GM18508 (cell line): ENCODE data around the gene MATN1.

ENCODE experiments used
- ATAC-seq: cut with Tn5 transposase; IDR thresholded peaks from one replicate; pipeline ENCODE4 v1.9.1; 2021; ENCODE audit warnings: moderate number of reproducible peaks; ENCODE audit not compliant: insufficient read depth, unreplicated experiment

MATN1 gene

DNA sequence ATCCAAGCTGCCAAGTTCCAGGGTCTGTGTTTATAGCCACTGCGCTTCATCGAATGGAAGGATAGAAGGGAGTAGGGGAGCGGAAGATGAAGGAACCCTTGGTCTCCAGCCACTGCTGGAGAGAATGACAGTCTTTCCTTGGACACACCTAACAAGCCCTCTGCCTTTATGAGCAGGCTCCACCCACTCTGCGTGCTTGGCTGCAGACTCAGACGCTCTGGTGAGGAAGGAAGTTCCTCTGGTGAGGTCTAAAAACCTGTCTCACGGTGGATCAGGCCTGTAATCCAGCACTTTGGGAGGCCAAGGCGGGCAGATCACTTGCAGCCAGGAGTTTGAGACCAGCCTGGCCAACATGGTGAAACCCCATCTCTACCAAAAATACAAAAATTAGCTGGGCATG lies 55.4 kb downstream of the MATN1 start:
- ATAC-seq, result no peak

DNA sequence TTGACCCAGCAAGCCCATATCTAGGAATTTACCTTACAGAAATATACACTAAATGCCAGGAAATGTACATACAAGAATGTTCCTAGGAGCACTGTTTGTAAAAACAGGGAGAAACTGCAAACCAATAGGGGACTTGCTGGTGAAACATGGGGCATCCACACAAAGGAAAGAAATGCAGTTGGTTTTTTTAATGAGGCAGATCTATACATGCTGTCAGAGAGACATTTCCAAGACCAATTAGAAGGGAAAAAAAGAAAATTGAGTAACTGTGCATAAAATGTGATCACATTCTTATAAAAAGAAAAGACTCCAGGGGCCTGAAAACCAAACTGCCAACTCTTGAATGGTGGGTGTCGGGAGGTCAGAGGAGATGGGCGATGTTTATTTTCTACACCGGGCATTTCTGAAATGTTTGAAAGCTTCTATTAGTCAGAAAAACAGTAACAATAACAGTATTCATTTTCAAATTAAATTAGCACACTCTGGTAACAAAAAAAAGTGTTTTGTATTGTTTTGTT lies 56.6 kb downstream of the MATN1 start:
- no peak for ATAC-seq

GRCh38 chr1:30665216-30666010 lies 58.0 kb downstream of the MATN1 start:
- ATAC-seq, result no peak

GRCh38 chr1:30664103-30664755 lies 59.2 kb downstream of the MATN1 start:
- no peak for ATAC-seq

- no peak for ATAC-seq
Measured at GRCh38 chr1:30663596-30664091, 59.7 kb downstream of the MATN1 start.

DNA sequence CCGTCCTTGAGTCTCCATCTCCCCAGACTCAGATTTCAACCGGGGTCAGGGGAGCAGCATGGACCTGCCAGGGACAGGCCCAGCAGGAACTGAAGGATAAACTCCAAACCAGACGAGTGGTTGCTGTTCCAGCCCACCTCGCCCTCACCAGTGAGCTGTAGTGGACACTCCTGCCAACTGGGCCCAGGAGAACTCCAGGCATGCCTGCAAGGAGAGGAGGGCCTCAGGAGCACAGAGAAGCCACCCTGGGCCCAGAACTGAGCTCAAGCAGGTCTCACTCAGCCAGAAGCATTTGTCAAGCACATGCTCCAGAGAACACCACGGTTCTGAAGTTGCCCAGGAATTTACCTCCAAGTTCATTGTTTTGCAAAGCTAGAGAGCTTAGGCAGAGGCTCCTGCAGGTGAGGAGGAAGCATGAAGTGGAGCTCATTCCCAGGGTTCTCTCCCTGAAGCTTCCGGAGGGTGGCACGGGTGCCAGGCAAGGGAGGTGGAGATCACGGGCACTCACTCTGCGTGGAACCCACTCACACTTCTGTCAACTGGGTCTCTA lies 61.0 kb downstream of the MATN1 start:
- ATAC-seq, result no peak

DNA sequence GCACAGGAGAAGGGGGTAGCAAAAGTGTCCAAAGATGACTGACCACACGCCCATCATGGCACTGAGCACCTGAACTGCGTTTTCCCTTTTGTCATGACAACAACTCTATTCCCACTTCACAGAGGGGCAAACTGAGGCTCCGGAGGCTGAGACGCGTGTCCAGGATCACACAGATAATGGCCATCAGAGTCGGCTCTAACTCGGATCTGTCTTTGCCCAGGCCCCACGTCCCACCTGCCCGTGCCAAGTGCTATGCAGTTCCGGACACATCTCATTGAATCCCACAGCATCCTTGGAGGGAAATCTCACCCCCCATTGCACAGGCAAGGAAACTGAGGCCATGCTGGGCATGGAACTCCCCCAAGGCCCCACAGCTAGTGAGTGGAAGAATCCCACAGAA lies 62.1 kb downstream of the MATN1 start:
- ATAC-seq, result no peak
